Neural cell (in vitro differentiated cells): Measurements from ENCODE around the gene TMCC1. TPM values are rescaled to one million over a fixed set of nuclear protein-coding genes. Genes with fewer than 3 reads are reported as not detected.
"Not testable (repeated sequence)": the region's sequence is repeated elsewhere in the genome, so short reads cannot be mapped to it uniquely, and the experiment has no call there.

ENCODE experiments used
- H2AFZ ChIP-seq: fragments of 200-600, 300-800 bp; sonication (generic), shearing (Covaris generic); 2 replicates; pipeline ENCODE4 v1.6.0; 2014; ENCODE audit warnings: low read depth, mild to moderate bottlenecking, antibody characterized with exemption, low read length, moderate library complexity
- H3F3A ChIP-seq: fragments of 200-600 bp; shearing (Covaris generic); 2 replicates; pipeline ENCODE4 v1.6.1; 2016; ENCODE audit warnings: mild to moderate bottlenecking, moderate library complexity, mixed read lengths, antibody characterized with exemption, low read length; ENCODE audit not compliant: insufficient read depth, poor library complexity, severe bottlenecking
- H3K27ac ChIP-seq: fragments of 200-600, 300-800 bp; sonication (generic), shearing (Covaris generic); 2 replicates; pipeline ENCODE4 v1.5.1; 2014; ENCODE audit warnings: mild to moderate bottlenecking, low read length, moderate library complexity
- H3K27me3 ChIP-seq: fragments of 300-800, 200-600 bp; sonication (generic), shearing (Covaris generic); 2 replicates; pipeline ENCODE4 v1.6.0; 2014; ENCODE audit warnings: mild to moderate bottlenecking, low read depth, low read length, moderate library complexity; ENCODE audit not compliant: insufficient read depth
- H3K36me3 ChIP-seq: fragments of 300-800, 200-600 bp; sonication (generic), shearing (Covaris generic); 2 replicates; pipeline ENCODE4 v1.5.1; 2014; ENCODE audit warnings: mild to moderate bottlenecking, antibody characterized with exemption, low read length, moderate library complexity; ENCODE audit not compliant: insufficient read depth
- H3K4me2 ChIP-seq: fragments of 300-800, 200-600 bp; sonication (generic), shearing (Covaris generic); 2 replicates; pipeline ENCODE4 v1.6.0; 2014; ENCODE audit warnings: mild to moderate bottlenecking, low read length
- H3K4me3 ChIP-seq: fragments of 300-800, 200-600 bp; sonication (generic), shearing (Covaris generic); 2 replicates; pipeline ENCODE4 v1.5.1; 2014; ENCODE audit warnings: mild to moderate bottlenecking, low read length, moderate library complexity
- H3K79me2 ChIP-seq: fragments of 200-600 bp; shearing (Covaris generic); replicated peaks from 2 replicates; pipeline ENCODE4 v1.6.0; 2014; ENCODE audit warnings: mild to moderate bottlenecking, low read length, moderate library complexity; ENCODE audit not compliant: insufficient read depth
- H3K9ac ChIP-seq: fragments of 300-800, 200-600 bp; sonication (generic), shearing (Covaris generic); 2 replicates; pipeline ENCODE4 v1.6.1; 2016; ENCODE audit warnings: mild to moderate bottlenecking, low read length, mixed read lengths
- H3K9me2 ChIP-seq: fragments of 200-600 bp; shearing (Covaris generic); 2 replicates; pipeline ENCODE4 v1.6.1; 2016; ENCODE audit warnings: mild to moderate bottlenecking, low read length, mixed read lengths; ENCODE audit not compliant: insufficient read depth
- H3K9me3 ChIP-seq: fragments of 200-600, 300-800 bp; sonication (generic), shearing (Covaris generic); 2 replicates; pipeline ENCODE4 v1.6.1; 2016; ENCODE audit warnings: mild to moderate bottlenecking, mixed run types, low read length, moderate library complexity, mixed read lengths
- H4K20me1 ChIP-seq: fragments of 200-600 bp; shearing (Covaris generic); 2 replicates; pipeline ENCODE4 v1.6.1; 2016; ENCODE audit warnings: mild to moderate bottlenecking, mixed run types; ENCODE audit not compliant: insufficient read depth
- EP300 ChIP-seq: fragments of 450-650 bp; conservative IDR thresholded peaks from 2 replicates; pipeline ENCODE4 v1.6.1; 2014; ENCODE audit warnings: antibody characterized with exemption, mild to moderate bottlenecking, moderate library complexity; ENCODE audit not compliant: poor library complexity, severe bottlenecking
- EZH2 ChIP-seq: fragments of 200-600, 300-800 bp; shearing (Covaris generic), sonication (generic); IDR thresholded peaks from 2 replicates; pipeline ENCODE4 v1.6.1; 2014; ENCODE audit warnings: antibody characterized with exemption, low read length, borderline replicate concordance, mild to moderate bottlenecking; ENCODE audit not compliant: insufficient read depth, poor library complexity, severe bottlenecking
- MXI1 ChIP-seq: fragments of 450-650 bp; conservative IDR thresholded peaks from 2 replicates; pipeline ENCODE4 v1.6.1; 2014; ENCODE audit warnings: antibody characterized with exemption, mild to moderate bottlenecking; ENCODE audit not compliant: poor library complexity, severe bottlenecking
- POLR2AphosphoS5 ChIP-seq: IDR thresholded peaks from 2 replicates; pipeline ENCODE4 v1.6.1; 2012
- RAD21 ChIP-seq: fragments of 450-650 bp; conservative IDR thresholded peaks from 2 replicates; pipeline ENCODE4 v1.6.1; 2014; ENCODE audit warnings: antibody characterized with exemption, mild to moderate bottlenecking, moderate library complexity
- SMC3 ChIP-seq: fragments of 450-650 bp; conservative IDR thresholded peaks from 2 replicates; pipeline ENCODE4 v1.6.1; 2014; ENCODE audit warnings: antibody characterized with exemption, mild to moderate bottlenecking, moderate library complexity; ENCODE audit not compliant: poor library complexity
- TAF1 ChIP-seq: IDR thresholded peaks from 2 replicates; pipeline ENCODE4 v1.6.1; 2012; ENCODE audit warnings: low read depth
- polyA plus RNA-seq: library from polyadenylated mRNA; depleted of rRNA; stranded (reverse); fragments of >200 nt; gene quantifications from 2 replicates; pipeline ENCODE4 v1.2.3, GENCODE V29; 2014
- TF ChIP-seq, protein P1 (sequence below): fragments of 450-650 bp; IDR thresholded peaks from 2 replicates; pipeline ENCODE4 v1.5.1; 2014; ENCODE audit warnings: antibody characterized with exemption, mild to moderate bottlenecking, moderate library complexity; ENCODE audit not compliant: poor library complexity, severe bottlenecking
- TF ChIP-seq, protein P2 (sequence below): IDR thresholded peaks from 2 replicates; pipeline ENCODE4 v1.6.1; 2012; ENCODE audit warnings: borderline replicate concordance

The TMCC1 gene
- polyA plus RNA-seq, 1 donor from 2014 or later = 25.0 TPM

DNA sequence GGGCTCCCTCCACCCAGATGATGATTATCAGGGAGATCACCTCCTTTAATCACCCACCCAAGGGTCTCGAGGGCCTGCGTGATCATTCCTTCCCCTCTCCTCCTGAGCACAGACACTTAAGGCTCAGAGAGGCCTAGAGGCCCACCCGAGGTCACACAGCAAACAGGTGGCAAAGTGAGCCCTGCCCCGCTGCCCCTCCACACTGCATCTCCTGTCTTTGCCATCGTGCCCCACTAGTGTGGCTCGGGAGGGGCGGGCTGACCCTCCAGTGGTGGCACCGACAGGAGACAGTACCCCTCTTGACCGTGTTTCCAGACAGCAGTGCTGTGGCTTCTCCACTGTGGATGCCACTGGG, 282.1 kb downstream of the TMCC1 start:
- no peaks in the 10 kb centered on the region for H4K20me1 ChIP-seq
- H3F3A ChIP-seq = no peaks in the 10 kb centered on the region
- H3K79me2 ChIP-seq = no peaks in the 10 kb centered on the region
- H3K9ac ChIP-seq = no peak overlapping the region
- no peaks in the 10 kb centered on the region for H3K36me3 ChIP-seq
- no peak overlapping the region for H3K27ac ChIP-seq
- no peak overlapping the region for H3K4me3 ChIP-seq
- TF ChIP-seq RAD21 (no peak), TAF1 (no peak), POLR2AphosphoS5 (no peak), EZH2 (no peak), EP300 (no peak), SMC3 (no peak), MXI1 (no peak)
- TF ChIP-seq, protein P1, sequence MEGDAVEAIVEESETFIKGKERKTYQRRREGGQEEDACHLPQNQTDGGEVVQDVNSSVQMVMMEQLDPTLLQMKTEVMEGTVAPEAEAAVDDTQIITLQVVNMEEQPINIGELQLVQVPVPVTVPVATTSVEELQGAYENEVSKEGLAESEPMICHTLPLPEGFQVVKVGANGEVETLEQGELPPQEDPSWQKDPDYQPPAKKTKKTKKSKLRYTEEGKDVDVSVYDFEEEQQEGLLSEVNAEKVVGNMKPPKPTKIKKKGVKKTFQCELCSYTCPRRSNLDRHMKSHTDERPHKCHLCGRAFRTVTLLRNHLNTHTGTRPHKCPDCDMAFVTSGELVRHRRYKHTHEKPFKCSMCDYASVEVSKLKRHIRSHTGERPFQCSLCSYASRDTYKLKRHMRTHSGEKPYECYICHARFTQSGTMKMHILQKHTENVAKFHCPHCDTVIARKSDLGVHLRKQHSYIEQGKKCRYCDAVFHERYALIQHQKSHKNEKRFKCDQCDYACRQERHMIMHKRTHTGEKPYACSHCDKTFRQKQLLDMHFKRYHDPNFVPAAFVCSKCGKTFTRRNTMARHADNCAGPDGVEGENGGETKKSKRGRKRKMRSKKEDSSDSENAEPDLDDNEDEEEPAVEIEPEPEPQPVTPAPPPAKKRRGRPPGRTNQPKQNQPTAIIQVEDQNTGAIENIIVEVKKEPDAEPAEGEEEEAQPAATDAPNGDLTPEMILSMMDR = no peak
- TF ChIP-seq, protein P2, sequence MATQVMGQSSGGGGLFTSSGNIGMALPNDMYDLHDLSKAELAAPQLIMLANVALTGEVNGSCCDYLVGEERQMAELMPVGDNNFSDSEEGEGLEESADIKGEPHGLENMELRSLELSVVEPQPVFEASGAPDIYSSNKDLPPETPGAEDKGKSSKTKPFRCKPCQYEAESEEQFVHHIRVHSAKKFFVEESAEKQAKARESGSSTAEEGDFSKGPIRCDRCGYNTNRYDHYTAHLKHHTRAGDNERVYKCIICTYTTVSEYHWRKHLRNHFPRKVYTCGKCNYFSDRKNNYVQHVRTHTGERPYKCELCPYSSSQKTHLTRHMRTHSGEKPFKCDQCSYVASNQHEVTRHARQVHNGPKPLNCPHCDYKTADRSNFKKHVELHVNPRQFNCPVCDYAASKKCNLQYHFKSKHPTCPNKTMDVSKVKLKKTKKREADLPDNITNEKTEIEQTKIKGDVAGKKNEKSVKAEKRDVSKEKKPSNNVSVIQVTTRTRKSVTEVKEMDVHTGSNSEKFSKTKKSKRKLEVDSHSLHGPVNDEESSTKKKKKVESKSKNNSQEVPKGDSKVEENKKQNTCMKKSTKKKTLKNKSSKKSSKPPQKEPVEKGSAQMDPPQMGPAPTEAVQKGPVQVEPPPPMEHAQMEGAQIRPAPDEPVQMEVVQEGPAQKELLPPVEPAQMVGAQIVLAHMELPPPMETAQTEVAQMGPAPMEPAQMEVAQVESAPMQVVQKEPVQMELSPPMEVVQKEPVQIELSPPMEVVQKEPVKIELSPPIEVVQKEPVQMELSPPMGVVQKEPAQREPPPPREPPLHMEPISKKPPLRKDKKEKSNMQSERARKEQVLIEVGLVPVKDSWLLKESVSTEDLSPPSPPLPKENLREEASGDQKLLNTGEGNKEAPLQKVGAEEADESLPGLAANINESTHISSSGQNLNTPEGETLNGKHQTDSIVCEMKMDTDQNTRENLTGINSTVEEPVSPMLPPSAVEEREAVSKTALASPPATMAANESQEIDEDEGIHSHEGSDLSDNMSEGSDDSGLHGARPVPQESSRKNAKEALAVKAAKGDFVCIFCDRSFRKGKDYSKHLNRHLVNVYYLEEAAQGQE = no peak
- H3K4me2 ChIP-seq = no peak overlapping the region
- no peaks in the 10 kb centered on the region for H3K9me2 ChIP-seq
- peaks cover 21% of the 10 kb centered on the region for H3K27me3 ChIP-seq
- no peaks in the 10 kb centered on the region for H3K9me3 ChIP-seq
- H2AFZ ChIP-seq = no peak overlapping the region

DNA sequence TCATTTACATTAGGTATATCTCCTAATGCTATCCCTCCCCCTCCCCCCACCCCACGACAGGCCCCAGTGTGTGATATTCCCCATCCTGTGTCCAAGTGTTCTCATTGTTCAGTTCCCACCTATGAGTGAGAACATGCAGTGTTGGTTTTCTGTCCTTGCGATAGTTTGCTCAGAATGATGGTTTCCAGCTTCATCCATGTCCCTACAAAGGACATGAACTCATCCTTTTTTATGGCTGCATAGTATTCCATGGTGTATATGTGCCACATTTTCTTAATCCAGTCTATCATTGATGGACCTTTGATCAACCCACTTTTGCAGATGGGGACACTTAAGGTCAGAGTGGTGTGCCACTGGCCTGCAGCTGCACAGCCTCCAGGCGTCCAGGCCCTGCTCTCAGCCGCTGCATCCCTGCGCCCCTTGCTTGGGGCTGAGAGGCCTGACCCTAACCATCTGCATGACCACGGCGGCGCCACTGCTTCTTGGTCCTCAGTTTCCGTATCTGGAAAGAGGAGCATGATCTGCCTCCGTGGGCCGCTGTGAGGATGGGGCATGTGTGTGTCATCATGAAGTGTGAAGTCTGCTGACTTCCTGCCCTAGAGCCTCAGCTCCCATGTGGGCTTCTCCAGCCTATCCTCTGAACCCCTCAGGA, 282.6 kb downstream of the TMCC1 start:
- H3K4me3 ChIP-seq, H3K9me2 ChIP-seq, H3K9ac ChIP-seq, H4K20me1 ChIP-seq, H3K79me2 ChIP-seq, H2AFZ ChIP-seq, H3K4me2 ChIP-seq, H3F3A ChIP-seq, H3K9me3 ChIP-seq, H3K27ac ChIP-seq, H3K36me3 ChIP-seq: not testable (repeated sequence)
- H3K27me3 ChIP-seq = peaks cover 25% of the 10 kb centered on the region

DNA sequence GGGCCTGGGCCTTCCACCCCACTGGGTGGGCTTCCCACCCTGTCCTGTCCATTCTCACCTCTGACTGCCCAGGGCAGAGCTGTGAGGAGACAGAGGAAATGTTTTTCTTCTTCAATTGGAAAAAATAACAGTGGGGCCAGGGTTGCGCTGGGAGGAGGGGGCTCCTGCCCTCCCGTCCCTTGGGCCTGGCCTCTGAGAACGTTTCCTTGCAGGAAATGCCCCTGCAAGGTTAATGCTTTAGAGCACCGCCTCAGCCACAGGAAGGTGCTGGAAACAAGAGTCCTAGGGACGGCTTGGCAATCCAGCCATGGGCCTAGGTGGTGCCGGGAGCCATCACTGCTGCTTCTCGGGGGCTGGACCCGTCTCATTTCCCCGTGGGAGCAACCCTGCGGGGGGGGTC, 283.2 kb downstream of the TMCC1 start:
- Histone ChIP-seq H2AFZ (no peak overlapping the region), H3K79me2 (no peaks in the 10 kb centered on the region), H3F3A (no peaks in the 10 kb centered on the region), H3K27me3 (peaks cover 32% of the 10 kb centered on the region), H3K9me3 (no peaks in the 10 kb centered on the region), H3K9me2 (no peaks in the 10 kb centered on the region), H3K4me3 (no peak overlapping the region), H3K36me3 (no peaks in the 10 kb centered on the region), H4K20me1 (no peaks in the 10 kb centered on the region), H3K4me2 (no peak overlapping the region), H3K27ac (no peak overlapping the region), H3K9ac (no peak overlapping the region)
- TF ChIP-seq, protein P1 = no peak
- TF ChIP-seq TAF1 (no peak), EP300 (no peak), EZH2 (no peak), MXI1 (no peak), RAD21 (no peak), SMC3 (no peak), POLR2AphosphoS5 (no peak)
- TF ChIP-seq, protein P2 = no peak
